ENCODE results near the gene PTPRN.

The PTPRN gene

DNA sequence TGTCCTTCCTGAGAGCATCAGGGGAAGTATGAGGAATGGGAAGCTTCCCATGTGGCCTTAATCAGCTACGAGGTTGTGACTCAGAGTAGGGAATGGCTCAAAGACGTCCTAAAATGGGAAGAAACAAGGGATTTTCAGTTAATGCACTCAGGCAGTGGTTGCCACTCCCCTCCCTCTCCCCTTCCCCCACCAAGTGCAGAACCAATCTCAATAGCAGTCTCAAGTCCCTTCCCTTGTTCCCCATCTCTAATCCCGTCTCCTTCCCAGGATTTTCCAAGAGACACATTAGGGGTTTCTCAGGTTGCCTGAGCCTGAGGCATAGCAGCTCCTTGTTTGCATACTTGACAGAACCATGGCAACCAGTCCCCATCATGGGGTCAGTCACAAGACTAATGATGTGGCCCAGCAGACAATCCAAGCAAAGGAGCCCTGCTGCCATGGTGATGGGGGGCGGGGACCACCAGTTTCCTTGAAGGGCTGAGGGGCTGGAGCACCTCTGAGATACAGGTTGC, 41.6 kb upstream of the PTPRN start:
- TF ChIP-seq, protein P1, sequence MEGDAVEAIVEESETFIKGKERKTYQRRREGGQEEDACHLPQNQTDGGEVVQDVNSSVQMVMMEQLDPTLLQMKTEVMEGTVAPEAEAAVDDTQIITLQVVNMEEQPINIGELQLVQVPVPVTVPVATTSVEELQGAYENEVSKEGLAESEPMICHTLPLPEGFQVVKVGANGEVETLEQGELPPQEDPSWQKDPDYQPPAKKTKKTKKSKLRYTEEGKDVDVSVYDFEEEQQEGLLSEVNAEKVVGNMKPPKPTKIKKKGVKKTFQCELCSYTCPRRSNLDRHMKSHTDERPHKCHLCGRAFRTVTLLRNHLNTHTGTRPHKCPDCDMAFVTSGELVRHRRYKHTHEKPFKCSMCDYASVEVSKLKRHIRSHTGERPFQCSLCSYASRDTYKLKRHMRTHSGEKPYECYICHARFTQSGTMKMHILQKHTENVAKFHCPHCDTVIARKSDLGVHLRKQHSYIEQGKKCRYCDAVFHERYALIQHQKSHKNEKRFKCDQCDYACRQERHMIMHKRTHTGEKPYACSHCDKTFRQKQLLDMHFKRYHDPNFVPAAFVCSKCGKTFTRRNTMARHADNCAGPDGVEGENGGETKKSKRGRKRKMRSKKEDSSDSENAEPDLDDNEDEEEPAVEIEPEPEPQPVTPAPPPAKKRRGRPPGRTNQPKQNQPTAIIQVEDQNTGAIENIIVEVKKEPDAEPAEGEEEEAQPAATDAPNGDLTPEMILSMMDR (IDR thresholded peaks at IDR 0.05; ENCODE audit: low read depth, low read length, missing control alignments) = no peak
- no peak for DNase-seq (ENCODE audit: low read depth)
- H3K4me3 ChIP-seq (ENCODE audit: low read depth, low read length) = no peak overlapping the region

DNA sequence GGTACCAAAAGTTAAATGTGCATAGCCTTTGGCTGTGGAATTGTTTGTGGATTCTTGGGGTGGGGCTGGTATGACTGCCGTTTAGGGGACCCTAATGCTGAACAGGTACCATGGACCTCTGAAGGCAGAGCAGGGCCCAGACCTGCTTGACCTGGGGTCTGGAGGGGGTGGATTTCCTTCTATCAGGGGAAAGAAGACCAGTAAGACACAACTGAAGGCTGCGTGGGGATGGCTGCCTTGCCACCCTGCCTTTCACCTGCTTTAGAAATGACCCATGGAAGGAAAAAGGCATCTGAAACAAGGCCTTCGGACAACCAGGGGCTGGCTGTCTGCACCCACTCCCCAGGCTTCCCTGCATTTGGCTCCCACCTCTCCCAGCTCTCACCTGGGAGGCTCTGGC, 41.0 kb upstream of the PTPRN start:
- no peak overlapping the region for H3K4me3 ChIP-seq (ENCODE audit: low read depth, low read length)
- no peak for DNase-seq (ENCODE audit: low read depth)
- TF ChIP-seq, protein P1 (IDR thresholded peaks at IDR 0.05; ENCODE audit: low read depth, low read length, missing control alignments) = no peak

DNA sequence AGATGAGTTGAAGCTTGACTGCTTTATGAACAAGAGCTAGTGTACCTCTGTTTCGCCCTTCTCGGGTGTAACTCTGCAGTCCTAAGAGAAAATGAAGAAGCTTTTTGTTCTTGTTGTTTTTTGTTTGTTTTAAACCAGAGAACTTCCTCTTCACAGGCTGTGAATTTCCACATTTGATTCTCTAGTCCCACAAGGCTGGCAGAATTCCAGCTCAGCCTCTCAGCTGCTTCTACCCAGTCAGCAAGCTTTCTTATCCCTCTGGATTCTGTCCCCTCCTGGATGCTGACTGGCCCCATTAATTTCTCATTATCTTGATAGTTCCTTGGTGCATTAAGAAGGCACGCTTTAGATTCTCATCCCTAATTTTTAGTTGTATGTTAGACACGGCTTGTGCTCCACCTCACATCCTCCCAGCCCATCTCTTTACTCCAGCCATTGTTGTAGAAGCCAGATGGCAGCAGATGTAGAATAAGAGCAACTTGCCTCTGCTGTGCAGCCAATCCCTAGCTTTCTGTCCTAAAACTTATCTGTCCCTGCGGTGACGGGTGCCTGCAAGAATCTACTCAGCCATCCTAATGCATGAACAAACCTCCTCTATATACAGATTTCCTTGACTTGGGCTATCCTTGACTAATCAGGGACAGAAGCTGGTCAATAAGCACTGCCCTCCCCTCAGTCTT, 35.7 kb upstream of the PTPRN start:
- DNase-seq (ENCODE audit: low read depth) = no peak
- TF ChIP-seq, protein P1 (IDR thresholded peaks at IDR 0.05; ENCODE audit: low read depth, low read length, missing control alignments) = no peak
- H3K4me3 ChIP-seq (ENCODE audit: low read depth, low read length) = no peak overlapping the region; the same call in 1 of the 2 replicates

DNA sequence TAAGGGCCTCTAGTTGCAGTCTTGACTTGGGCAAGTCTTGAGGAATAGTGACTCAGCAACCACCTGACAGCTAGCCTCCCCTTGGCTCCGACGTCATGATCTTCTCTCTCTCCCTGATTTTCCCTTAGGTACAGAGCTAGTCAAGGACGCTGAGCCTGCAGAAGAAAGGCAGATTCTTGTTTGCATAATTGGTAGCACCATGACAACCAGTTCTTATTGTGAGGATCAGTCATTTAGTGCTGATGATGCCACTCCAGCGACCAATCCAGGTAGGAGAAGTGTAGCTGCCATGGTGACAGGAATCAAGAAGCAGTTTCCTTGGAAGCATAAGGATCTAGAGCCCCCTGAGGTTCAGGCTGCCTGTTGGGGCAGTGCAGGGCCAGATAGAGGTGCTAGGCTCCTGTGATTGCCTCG, 26.2 kb upstream of the PTPRN start:
- H3K4me3 ChIP-seq (ENCODE audit: low read depth, low read length) = no peak overlapping the region
- TF ChIP-seq, protein P1 (IDR thresholded peaks at IDR 0.05; ENCODE audit: low read depth, low read length, missing control alignments) = no peak
- DNase-seq (ENCODE audit: low read depth) = no peak

DNA sequence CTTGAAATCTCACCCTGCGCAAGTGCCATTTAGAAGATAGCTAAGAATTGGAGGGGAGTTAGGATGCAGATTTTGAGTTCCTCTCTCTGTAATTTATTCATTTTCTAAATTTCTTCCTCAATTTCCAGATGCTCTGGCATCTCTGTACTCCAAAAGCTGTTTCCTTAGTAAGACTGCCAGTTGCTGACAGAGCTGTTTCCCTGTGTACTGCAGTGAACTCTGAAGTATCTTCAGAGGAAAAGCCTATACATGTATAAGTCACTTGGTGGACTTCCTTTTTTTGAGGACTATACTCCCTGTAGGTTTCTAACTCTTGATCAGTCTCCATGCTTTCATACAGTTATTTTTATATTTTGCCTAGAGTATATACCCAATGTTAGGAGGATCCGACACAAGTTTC, 24.9 kb upstream of the PTPRN start:
- no peak for DNase-seq (ENCODE audit: low read depth)
- TF ChIP-seq, protein P1 (IDR thresholded peaks at IDR 0.05; ENCODE audit: low read depth, low read length, missing control alignments) = no peak

DNA sequence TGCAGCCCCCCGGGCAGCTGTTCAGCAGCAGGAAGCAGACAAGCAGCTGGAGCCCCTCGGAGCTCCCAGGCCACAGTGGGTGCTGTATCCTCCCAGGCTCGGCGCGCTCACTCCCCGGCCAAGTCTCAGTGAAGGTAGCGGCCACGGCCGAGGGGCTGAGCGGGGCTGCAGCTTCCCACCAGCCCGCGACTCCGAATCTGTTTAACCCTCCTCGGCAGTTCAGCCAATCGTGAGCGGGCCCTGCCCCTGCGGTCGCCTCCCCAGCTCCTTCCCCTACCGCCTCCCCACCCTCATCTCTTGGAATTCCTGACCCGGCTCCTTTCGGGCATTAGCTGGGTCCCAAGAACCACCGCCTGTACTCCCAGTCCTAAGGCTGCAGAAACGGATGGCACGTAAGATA, 23.3 kb upstream of the PTPRN start, which contains the start of gene RESP18:
Gene RESP18, minus strand, starts transcription at position 203 of the 400 bp plus-strand sequence.
- no peak for DNase-seq (ENCODE audit: low read depth)
- TF ChIP-seq, protein P1 (IDR thresholded peaks at IDR 0.05; ENCODE audit: low read depth, low read length, missing control alignments) = no peak
- H3K4me3 ChIP-seq (ENCODE audit: low read depth, low read length) = no peak within 1 kb of the TSS

More for the DNA sequence above, 24.9 kb upstream of the PTPRN start:
- H3K4me3 ChIP-seq (ENCODE audit: low read depth, low read length) = no peak overlapping the region
